Stimulated activated CD8-positive, alpha-beta memory T cell treated with anti-CD3 and anti-CD28 coated beads, Interleukin-15, amount 100 ng/mL, for 48 hours (primary cell): ENCODE measurements around the gene CHAC2.
A peak's percentile ranks its signal among the peaks of the same experiment; 100 is the strongest.

Experiments
- DNase-seq, 2 donors: peaks; one replicate each; pipeline ENCODE4 v3.0.0-alpha.2; 2020; ENCODE audit warnings: low read depth in 2 of 2

Gene CHAC2

GRCh38 chr2:53778536-53779162 lies 11.0 kb downstream of the CHAC2 start:
- no peak for DNase-seq

- no peak for DNase-seq
Observed at GRCh38 chr2:53780056-53780455, 12.5 kb downstream of the CHAC2 start.

- DNase-seq: no peak
Observed at GRCh38 chr2:53782676-53783075, 15.1 kb downstream of the CHAC2 start.

GRCh38 chr2:53784436-53784835 lies 16.8 kb downstream of the CHAC2 start:
- DNase-seq: no peak

- no peak for DNase-seq
Observed at GRCh38 chr2:53785366-53785765, 17.8 kb downstream of the CHAC2 start.

GRCh38 chr2:53786352-53786704 lies 18.7 kb downstream of the CHAC2 start:
- DNase-seq: no peak

GRCh38 chr2:53786705-53787613 lies 19.4 kb downstream of the CHAC2 start, which contains the start of the genes ASB3 and ERLEC1:
ASB3 (minus strand) TSS chr2:53786953; CDS start chr2:53765572, 21,381 bp downstream.
ERLEC1 (plus strand) TSS chr2:53787044; CDS start chr2:53787211, 167 bp downstream.
- DNase-seq: peak; percentile 87 to 90

- DNase-seq: no peak
Observed at GRCh38 chr2:53787614-53788289, 20.1 kb downstream of the CHAC2 start.

- no peak for DNase-seq
Observed at GRCh38 chr2:53793261-53793660, 25.7 kb downstream of the CHAC2 start.

- no peak for DNase-seq
Observed at GRCh38 chr2:53793821-53794220, 26.2 kb downstream of the CHAC2 start.

GRCh38 chr2:53801547-53801946 lies 33.9 kb downstream of the CHAC2 start:
- no peak for DNase-seq

GRCh38 chr2:53802617-53803151 lies 35.1 kb downstream of the CHAC2 start:
- no peak for DNase-seq

GRCh38 chr2:53811601-53812000 lies 44.0 kb downstream of the CHAC2 start:
- no peak for DNase-seq

- no peak for DNase-seq
Observed at GRCh38 chr2:53813151-53813550, 45.5 kb downstream of the CHAC2 start.

- no peak for DNase-seq
Observed at GRCh38 chr2:53818854-53819435, 51.3 kb downstream of the CHAC2 start.

GRCh38 chr2:53819634-53820033 lies 52.0 kb downstream of the CHAC2 start:
- no peak for DNase-seq

- no peak for DNase-seq
Observed at GRCh38 chr2:53820048-53820447, 52.4 kb downstream of the CHAC2 start.

GRCh38 chr2:53820711-53821110 lies 53.1 kb downstream of the CHAC2 start:
- no peak for DNase-seq

GRCh38 chr2:53821810-53822209 lies 54.2 kb downstream of the CHAC2 start:
- no peak for DNase-seq

GRCh38 chr2:53823639-53824038 lies 56.0 kb downstream of the CHAC2 start:
- peak in 1 of 2 donors; percentile 3 for DNase-seq
